SK-N-SH treated with all-trans-retinoic acid at 6 μM for 48 hours (cell line): ENCODE data around the gene DOC2A.

Experiments
- ATAC-seq: fragments of 200-7000 bp; cut with Tn5 transposase; 3 replicates; pipeline ENCODE4 v1.9.1; 2020; ENCODE audit warnings: mild to moderate bottlenecking, moderate library complexity
- ARNTL ChIP-seq: fragments of 450-650 bp; formaldehyde crosslinking; IDR thresholded peaks from 2 replicates; pipeline ENCODE4 v1.5.0; 2020; ENCODE audit warnings: low read depth, mild to moderate bottlenecking, moderate library complexity, borderline replicate concordance
- BACH2 ChIP-seq: fragments of 250-450 bp; sonication (Bioruptor Pico); IDR thresholded peaks from 2 replicates; pipeline ENCODE4 v1.9.0; 2021; ENCODE audit warnings: mild to moderate bottlenecking, borderline replicate concordance
- CSRNP3 ChIP-seq: fragments of 250-450 bp; sonication (Bioruptor Pico); IDR thresholded peaks from 2 replicates; pipeline ENCODE4 v1.5.1; 2021; ENCODE audit warnings: mild to moderate bottlenecking, moderate library complexity
- ESRRG ChIP-seq: fragments of 250-450 bp; sonication (Bioruptor Pico); IDR thresholded peaks from 2 replicates; pipeline ENCODE4 v1.6.1; 2021; ENCODE audit warnings: mild to moderate bottlenecking
- GLIS3 ChIP-seq: fragments of 250-450 bp; sonication (Bioruptor Pico); IDR thresholded peaks from 2 replicates; pipeline ENCODE4 v1.5.0; 2020; ENCODE audit warnings: mild to moderate bottlenecking, moderate library complexity
- ISL1 ChIP-seq: fragments of 250-450 bp; sonication (Bioruptor Pico); IDR thresholded peaks from 2 replicates; pipeline ENCODE4 v2.1.2; 2022; ENCODE audit warnings: mild to moderate bottlenecking, moderate library complexity
- OSR1 ChIP-seq: fragments of 250-450 bp; sonication (Bioruptor Pico); IDR thresholded peaks from 2 replicates; pipeline ENCODE4 v1.8.0; 2022; ENCODE audit warnings: moderate library complexity, mild to moderate bottlenecking, inconsistent platforms
- PATZ1 ChIP-seq: fragments of 250-450 bp; sonication (Bioruptor Pico); IDR thresholded peaks from 2 replicates; pipeline ENCODE4 v1.8.0; 2020; ENCODE audit warnings: mild to moderate bottlenecking, moderate library complexity, borderline replicate concordance
- POU6F1 ChIP-seq: fragments of 250-450 bp; sonication (Bioruptor Pico); IDR thresholded peaks from 2 replicates; pipeline ENCODE4 v1.8.0; 2021; ENCODE audit warnings: low read depth, mild to moderate bottlenecking, moderate library complexity, borderline replicate concordance
- PPARA ChIP-seq: fragments of 250-450 bp; sonication (Bioruptor Pico); IDR thresholded peaks from 2 replicates; pipeline ENCODE4 v1.5.0; 2020; ENCODE audit warnings: mild to moderate bottlenecking, borderline replicate concordance
- RARB ChIP-seq: fragments of 250-450 bp; sonication (Bioruptor Pico); IDR thresholded peaks from 2 replicates; pipeline ENCODE4 v1.8.0; 2021; ENCODE audit warnings: mild to moderate bottlenecking, moderate library complexity
- SNAI2 ChIP-seq: fragments of 250-450 bp; sonication (Bioruptor Pico); IDR thresholded peaks from 2 replicates; pipeline ENCODE4 v1.5.0; 2020; ENCODE audit warnings: mild to moderate bottlenecking, moderate library complexity
- TCF4 ChIP-seq: fragments of 250-450 bp; sonication (Bioruptor Pico); IDR thresholded peaks from 2 replicates; pipeline ENCODE4 v1.8.0; 2021; ENCODE audit warnings: mild to moderate bottlenecking, moderate library complexity, borderline replicate concordance
- TOX ChIP-seq: fragments of 250-450 bp; sonication (Bioruptor Pico); IDR thresholded peaks from 2 replicates; pipeline ENCODE4 v1.8.0; 2021; ENCODE audit warnings: mild to moderate bottlenecking, moderate library complexity, borderline replicate concordance
- ZC3H10 ChIP-seq: fragments of 250-450 bp; sonication (Bioruptor Pico); IDR thresholded peaks from 2 replicates; pipeline ENCODE4 v1.5.1; 2021; ENCODE audit warnings: mild to moderate bottlenecking, moderate library complexity
- ZFP3 ChIP-seq: fragments of 250-450 bp; sonication (Bioruptor Pico); IDR thresholded peaks from 2 replicates; pipeline ENCODE4 v1.5.0; 2020; ENCODE audit warnings: mild to moderate bottlenecking, moderate library complexity
- ZFP30 ChIP-seq: fragments of 450-650 bp; formaldehyde crosslinking; IDR thresholded peaks from 2 replicates; pipeline ENCODE4 v1.5.0; 2022; ENCODE audit warnings: mild to moderate bottlenecking, moderate library complexity
- ZNF565 ChIP-seq: fragments of 450-650 bp; formaldehyde crosslinking; conservative IDR thresholded peaks from 2 replicates; pipeline ENCODE4 v1.5.0; 2020; ENCODE audit warnings: low read depth, mild to moderate bottlenecking, moderate library complexity
- ZNF70 ChIP-seq: fragments of 450-650 bp; formaldehyde crosslinking; IDR thresholded peaks from 2 replicates; pipeline ENCODE4 v1.5.0; 2020; ENCODE audit warnings: mild to moderate bottlenecking, moderate library complexity
- ZNF8 ChIP-seq: fragments of 450-650 bp; formaldehyde crosslinking; IDR thresholded peaks from 2 replicates; pipeline ENCODE4 v1.5.0; 2020; ENCODE audit warnings: mild to moderate bottlenecking, moderate library complexity

DOC2A gene

GRCh38 chr16:30003670-30004423 is 7.0 kb downstream of the DOC2A start:
- TF ChIP-seq ESRRG (CRISPR knock-in tag): no peak
- TF ChIP-seq PPARA (CRISPR knock-in tag): no peak
- no peak for TF ChIP-seq RARB (CRISPR knock-in tag)
- TF ChIP-seq BACH2 (CRISPR knock-in tag): no peak
- TF ChIP-seq ZNF565 (CRISPR knock-in tag): no peak
- TF ChIP-seq SNAI2 (CRISPR knock-in tag): no peak
- no peak for TF ChIP-seq ZNF8 (CRISPR knock-in tag)
- no peak for TF ChIP-seq POU6F1 (CRISPR knock-in tag)
- TF ChIP-seq CSRNP3: no peak
- ATAC-seq: no peak

GRCh38 chr16:30002614-30003346 is 8.0 kb downstream of the DOC2A start:
- no peak for TF ChIP-seq ZNF565 (CRISPR knock-in tag)
- TF ChIP-seq ZFP30: no peak
- no peak for TF ChIP-seq ISL1 (CRISPR knock-in tag)
- TF ChIP-seq ZNF8 (CRISPR knock-in tag): no peak
- TF ChIP-seq ESRRG (CRISPR knock-in tag): no peak
- no peak for TF ChIP-seq ZNF70 (CRISPR knock-in tag)
- TF ChIP-seq POU6F1 (CRISPR knock-in tag): no peak
- TF ChIP-seq ZFP3 (CRISPR knock-in tag): no peak
- no peak for TF ChIP-seq RARB (CRISPR knock-in tag)
- TF ChIP-seq ZC3H10 (CRISPR knock-in tag): no peak
- no peak for TF ChIP-seq PATZ1
- no peak for TF ChIP-seq OSR1 (CRISPR knock-in tag)
- TF ChIP-seq TCF4 (CRISPR knock-in tag): no peak
- no peak for TF ChIP-seq CSRNP3
- no peak for TF ChIP-seq ARNTL (CRISPR knock-in tag)
- TF ChIP-seq TOX: no peak
- no peak for ATAC-seq

GRCh38 chr16:30000735-30001631 is 9.8 kb downstream of the DOC2A start:
- ATAC-seq: no peak
- TF ChIP-seq GLIS3 (CRISPR knock-in tag): no peak
